ENCODE measurements around the gene SSC5D.
"Not testable (repeated sequence)": the region's sequence is repeated elsewhere in the genome, so short reads cannot be mapped to it uniquely, and the experiment has no call there.

Gene SSC5D

GRCh38 chr19:55487924-55488687 lies at the start of gene SSC5D:
TSS of gene SSC5D (plus strand) at chr19:55488436. CDS start at chr19:55488590, 154 bp downstream.
- no peak for DNase-seq

- no peak for DNase-seq
These were observed 49.2 kb upstream of the SSC5D start for GRCh38 chr19:55439052-55439451.

DNA sequence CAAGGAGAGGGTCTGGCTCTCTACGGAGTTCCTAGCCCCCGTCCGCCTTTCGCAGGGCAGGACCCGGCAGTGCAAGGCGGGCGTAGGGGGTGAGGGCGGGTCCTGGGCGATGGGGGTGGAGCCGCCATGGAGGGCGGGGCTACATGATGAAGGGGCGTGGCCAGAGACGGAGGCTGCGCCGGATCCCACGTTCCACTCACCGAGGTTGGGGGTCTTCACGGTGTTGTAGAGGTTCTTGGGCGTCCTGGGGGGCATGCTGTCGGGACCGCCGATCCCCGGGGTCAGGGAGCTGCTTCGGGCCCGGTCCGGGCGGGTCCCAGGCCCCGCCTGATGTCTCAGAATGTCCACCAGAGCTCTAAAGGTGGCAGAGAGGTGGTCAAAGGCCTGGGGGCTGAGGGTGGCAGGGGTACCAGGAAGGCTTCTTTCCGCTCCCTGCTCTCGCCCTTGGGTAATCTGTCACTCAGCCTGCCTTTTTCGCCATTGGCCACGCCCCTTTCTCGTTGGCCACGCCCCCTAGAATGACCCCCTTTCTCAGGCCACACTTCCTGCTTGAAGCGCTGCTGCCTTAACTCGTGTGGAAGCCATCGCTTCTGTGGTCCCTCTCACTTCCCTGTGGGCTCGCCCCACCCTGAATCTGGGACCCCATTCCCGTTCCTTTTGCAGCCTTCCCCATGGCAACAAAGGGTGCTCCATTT lies 47.7 kb upstream of the SSC5D start:
- DNase-seq, result no peak

DNA sequence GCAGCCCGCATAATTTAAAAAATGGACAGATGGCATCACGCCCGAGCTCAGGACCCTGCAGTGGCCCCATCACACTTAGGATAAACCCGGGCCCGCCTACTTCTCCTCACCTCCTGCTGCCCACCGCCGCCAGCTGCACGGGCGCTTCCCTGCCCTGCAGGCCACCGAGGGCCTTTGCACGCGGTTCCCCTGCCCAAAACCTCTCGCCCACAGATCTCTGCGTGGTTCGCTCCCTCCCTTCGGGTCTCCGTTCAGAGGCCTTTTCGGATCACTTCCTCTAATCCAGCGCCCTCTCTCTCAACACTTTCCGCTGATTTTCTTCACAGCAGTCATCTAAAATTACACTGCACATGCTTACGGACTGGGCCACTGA lies 46.9 kb upstream of the SSC5D start:
- no peak for DNase-seq

DNA sequence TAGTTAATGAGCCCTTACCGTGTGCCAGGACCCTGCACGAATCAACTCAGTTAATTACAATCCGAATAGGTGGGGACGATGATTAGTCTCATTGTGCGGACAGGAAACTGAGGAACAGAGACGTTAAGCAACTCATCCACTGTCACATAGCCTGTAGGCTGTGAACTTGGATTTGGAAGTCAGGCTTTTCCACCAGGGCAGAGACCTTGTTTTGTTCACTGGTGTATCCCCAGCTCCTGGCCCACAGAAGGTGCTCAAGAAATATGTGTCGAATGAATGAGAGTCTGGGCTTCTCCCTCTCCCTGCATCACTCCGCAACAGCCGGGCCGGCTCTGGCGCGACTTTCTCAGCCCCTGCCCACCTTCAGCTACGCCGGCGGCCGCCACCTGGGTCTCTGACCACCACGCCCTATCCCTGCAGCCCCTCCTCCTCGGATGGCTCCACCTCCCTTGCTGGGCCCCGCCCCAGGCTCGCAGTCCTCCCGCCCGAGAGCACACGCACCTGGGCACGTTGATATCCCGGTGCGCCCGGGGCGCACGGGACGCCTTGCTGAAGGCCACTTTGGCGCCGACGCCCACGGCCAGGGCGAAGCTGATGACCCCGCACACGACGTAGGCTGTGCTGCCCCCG lies 46.4 kb upstream of the SSC5D start:
- DNase-seq, result no peak

GRCh38 chr19:55442372-55442961 lies 45.8 kb upstream of the SSC5D start:
- DNase-seq, result no peak

- no peak for DNase-seq
These were observed 45.0 kb upstream of the SSC5D start, which contains the start of gene SHISA7 for GRCh38 chr19:55443045-55443823. TSS of gene SHISA7 (minus strand) at chr19:55443300. CDS start at chr19:55442863, 437 bp downstream.

DNA sequence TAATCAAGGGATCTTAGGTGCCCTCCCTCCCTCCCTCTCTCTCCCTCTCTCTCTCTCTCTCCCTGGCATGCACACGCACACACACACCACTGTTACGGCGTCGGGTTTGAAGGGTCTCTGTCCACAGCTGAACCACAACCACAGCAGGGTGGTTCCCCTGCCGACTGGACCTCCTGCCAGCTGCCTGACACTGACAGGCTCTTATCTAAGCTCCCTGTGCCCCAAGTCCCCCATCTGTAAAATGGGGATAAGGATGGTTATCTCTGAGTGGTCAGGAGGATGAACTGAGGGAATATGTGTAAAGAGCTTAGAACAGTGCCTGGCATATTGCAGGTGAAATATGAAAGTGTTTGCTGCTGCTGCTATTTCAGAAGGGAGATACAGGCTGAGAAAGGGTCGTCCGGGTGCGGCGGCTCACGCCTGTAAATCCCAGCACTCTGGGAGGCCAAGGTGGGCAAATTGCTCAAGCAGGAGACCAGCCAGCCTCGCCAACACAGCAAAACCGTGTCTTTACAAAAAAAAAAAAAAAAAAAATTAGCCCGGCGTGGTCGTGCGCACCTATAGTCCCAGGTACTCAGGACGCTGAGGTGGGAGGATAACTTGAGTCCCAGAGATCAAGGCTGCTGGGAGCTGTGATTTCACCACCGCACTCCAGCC lies 44.3 kb upstream of the SSC5D start:
- DNase-seq, result no peak

DNA sequence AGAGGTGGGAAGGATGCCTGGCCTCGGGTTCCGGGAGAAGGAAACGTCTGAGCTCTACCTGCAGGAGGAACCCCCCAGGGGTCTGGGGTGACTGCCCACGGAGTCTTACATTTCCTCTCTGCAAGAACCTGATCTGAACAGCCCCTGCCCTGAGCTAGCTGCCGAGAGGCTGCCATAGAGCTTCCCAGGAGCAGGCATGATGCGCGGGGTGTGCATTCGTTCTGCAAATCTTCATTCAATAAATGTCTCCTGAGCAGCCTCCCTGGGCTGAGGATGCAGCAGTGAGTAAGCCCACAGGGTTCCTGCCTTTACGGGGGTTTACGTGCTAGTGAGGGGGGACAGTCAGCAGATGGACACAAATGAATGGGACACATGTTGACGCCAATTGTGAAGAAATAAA lies 43.6 kb upstream of the SSC5D start:
- DNase-seq, result no peak

DNA sequence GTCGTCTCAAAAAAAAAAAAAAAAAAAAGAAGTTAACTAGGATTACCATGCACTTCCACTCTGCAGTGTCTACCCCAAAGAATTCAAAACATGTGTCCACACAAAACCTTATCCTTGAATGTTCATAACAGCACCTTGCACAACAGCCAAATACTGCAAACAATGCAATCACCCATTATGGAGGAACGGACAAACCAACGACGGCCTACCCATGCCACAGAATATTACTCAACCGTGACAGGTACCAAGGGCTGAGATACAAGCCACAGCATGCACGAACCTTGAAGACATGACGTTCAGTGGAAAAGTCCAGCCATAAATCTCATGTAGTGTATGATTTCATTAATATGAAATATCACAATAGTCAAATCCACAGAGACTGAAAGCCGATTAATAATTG lies 42.2 kb upstream of the SSC5D start:
- no peak for DNase-seq

DNA sequence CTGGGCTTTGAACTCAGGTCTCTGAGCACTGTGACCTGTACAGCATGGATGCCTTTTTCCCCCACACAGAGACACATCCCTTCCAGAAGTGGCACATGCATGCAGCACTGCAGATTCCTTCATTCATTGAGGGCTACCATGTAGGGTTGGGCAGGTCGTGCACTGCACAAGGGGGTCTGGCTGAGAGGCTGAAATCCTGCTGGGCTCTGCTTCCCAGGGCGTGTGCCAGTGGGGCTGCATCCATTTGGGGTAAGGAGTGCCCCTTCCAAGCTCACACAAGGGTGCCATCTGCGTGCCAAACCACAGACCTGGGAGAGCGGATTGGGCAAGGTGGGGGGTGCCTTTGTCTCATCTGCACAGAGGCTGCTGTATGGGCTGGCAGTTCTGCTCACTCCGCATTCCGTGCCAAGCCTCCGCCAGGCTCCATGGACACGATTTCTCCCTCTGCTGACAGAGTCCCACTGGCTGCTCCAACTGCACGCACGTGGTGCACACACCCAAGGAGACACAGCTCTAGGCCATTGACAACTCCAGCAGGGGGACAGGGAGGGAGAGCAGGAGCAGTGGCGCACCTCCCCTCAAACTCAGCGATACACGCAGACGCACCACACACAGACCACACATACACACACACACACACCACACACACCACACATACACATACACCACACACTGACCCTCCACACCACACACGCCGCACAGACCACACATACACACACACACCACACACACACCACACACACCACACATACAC lies 40.6 kb upstream of the SSC5D start:
- no peak for DNase-seq

GRCh38 chr19:55448175-55448490 lies 40.1 kb upstream of the SSC5D start:
- not testable (repeated sequence) for DNase-seq

DNA sequence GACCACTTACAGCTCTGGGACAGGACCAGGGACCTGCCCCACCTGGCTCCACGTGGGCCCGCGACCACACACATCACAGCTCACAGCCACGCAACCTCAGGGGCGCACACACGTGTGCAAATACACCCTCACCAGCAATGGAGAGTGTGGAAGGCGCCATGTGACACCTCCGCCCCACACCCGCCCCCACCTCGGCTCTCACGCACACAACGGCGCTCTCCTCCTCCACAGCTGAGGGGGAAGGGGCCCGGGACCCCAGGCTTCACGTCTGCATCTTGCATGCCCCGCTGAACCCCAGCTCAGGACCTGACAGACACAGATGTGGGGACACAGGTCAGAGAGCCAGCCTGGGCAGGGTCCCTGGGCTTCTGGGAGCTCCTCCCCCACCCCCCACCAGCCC lies 38.8 kb upstream of the SSC5D start:
- no peak for DNase-seq

- no peak for DNase-seq
These were observed 36.9 kb upstream of the SSC5D start for GRCh38 chr19:55451163-55451964.

DNA sequence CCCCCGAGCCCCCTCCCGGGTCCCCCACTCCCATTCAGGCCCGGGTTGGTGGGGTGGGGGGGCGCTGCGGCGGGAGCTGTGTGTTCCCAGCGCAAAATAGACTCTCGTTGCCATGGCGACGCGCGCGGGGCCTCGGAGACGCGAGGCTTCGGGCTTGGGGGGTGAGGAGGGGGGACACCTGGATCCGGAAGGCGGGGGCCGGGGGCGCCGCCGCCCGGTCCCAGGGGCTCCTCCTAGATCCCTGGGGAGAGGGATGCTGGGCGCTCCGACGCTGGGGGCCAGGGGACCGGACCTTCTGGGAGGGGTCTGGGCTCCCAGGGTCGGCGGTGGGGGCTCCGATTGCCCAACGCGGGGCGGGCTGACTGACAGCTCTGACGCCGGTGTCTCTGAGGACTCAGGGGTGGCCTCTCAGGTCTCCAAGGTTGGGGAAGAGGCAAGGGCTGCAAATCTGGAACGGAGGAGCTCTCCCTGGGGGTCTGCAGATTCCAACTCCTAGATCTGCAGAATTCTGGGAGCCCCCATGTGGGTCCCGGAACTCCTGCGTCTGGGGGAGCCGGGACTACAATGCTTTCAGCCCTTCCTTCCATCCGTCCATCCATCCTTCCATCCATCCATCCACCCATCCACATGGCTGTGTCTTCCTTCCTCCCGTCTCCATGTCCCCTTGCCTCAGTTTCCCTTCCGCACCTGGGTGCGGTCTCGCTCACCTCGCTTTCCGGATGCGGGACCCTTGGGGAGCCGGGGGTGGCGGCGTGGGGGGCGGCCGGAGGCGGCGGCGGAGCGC lies 36.1 kb upstream of the SSC5D start:
- no peak for DNase-seq

GRCh38 chr19:55452749-55453346 lies 35.4 kb upstream of the SSC5D start:
- no peak for DNase-seq

- DNase-seq, result no peak
These were observed 34.5 kb upstream of the SSC5D start for GRCh38 chr19:55453511-55454260.

GRCh38 chr19:55454787-55455243 lies 33.4 kb upstream of the SSC5D start:
- peak; percentile 29 for DNase-seq
